ENCODE measurements around the gene CPNE6.

Gene CPNE6

DNA sequence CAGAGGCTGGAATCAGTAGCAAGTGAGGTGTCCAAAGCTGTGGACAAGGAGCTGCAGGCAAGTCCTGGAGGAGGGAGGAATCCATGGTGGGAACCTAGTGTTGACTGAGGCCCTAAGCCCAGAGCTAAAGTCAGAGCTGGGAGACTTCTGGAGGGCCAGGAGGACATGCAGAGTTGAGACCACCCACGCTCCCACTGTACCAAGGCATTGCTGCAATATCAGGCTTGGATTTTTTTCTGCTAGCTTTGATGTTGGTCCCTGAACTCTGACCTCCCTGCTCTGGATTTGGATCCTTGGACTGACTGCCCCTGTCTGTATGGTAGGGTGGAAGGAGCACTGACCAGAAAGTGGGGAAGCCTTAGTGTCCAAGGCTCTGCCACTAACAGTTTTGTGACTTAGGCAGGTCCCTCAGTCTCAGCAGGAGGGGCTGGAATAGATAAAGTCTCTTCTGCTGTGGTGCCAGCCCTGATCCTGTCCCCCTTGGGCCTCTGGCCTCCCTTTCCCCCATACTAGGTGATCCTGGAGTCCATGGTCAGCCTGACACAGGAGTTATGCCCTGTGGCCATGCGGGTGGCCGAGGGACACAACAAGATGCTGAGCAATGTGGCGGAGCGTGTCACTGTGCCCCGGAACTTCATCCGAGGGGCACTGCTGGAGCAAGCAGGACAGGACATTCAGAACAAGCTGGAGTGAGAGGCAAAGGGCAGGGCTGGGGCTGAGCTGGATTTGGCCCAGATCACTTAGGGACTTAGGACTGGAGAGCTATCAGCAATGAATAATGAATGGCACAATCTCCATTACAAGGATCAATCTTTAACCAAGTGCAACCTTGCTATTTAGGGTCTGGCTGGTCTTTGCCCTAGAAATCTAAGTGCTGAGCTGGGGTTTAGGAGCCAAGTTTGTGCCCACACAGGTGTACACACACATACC is 10.1 kb upstream of the CPNE6 start:
- WGBS, 2 experiments = 93 to 96% methylated on average over 7 of the region's 7 CpGs
- no peaks in the 10 kb centered on the region for H3K36me3 ChIP-seq (ENCODE audit: control insufficient read depth, insufficient read depth, low read length)
- H3K4me3 ChIP-seq (ENCODE audit: insufficient read depth, low read depth, low read length) = no peak overlapping the region
- no peaks in the 10 kb centered on the region for H3K9me3 ChIP-seq (ENCODE audit: control insufficient read depth, low read length)
- H3K27ac ChIP-seq (ENCODE audit: insufficient read depth, low read depth, low read length, poor library complexity, severe bottlenecking) = no peak overlapping the region
- H3K4me1 ChIP-seq (ENCODE audit: control insufficient read depth, insufficient read depth, low read length) = peaks cover 5% of the 10 kb centered on the region
- H3K27me3 ChIP-seq (ENCODE audit: control insufficient read depth, insufficient read depth, low read length, poor library complexity, severe bottlenecking) = no peaks in the 10 kb centered on the region

DNA sequence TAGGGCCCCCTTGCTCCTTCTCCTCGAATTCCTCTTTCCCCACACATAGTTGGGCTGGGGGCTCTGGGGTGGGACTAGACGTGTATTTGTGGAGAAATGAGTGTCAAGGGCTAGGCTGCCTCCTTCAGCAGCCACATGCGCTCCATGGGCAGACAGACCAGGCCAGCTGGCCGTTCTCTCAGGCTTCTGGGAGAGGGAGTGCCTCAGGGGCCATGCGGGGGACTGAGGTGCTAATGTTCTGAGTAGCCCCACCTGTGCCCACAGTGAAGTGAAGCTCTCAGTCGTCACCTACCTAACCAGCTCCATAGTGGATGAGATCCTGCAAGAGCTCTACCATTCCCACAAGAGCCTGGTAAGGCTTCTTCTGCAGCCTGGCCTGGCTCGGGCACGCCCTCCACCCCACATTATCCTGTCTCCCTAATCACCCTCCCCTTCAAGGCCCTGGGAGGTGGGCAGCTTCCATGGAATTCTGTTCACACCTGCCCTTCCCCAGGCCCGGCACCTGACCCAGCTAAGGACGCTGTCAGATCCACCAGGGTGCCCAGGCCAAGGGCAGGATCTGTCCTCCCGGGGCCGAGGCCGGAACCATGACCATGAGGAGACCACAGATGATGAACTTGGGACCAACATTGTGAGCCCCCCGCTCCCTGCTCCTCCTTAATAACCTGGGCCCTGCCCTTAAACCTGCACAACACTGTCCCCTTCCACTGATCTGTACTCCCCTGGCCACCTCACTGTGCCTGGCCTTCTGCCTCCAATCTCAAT is 9.0 kb upstream of the CPNE6 start:
- 89 to 93% methylated on average over 14 of the region's 14 CpGs for WGBS, 2 experiments

DNA sequence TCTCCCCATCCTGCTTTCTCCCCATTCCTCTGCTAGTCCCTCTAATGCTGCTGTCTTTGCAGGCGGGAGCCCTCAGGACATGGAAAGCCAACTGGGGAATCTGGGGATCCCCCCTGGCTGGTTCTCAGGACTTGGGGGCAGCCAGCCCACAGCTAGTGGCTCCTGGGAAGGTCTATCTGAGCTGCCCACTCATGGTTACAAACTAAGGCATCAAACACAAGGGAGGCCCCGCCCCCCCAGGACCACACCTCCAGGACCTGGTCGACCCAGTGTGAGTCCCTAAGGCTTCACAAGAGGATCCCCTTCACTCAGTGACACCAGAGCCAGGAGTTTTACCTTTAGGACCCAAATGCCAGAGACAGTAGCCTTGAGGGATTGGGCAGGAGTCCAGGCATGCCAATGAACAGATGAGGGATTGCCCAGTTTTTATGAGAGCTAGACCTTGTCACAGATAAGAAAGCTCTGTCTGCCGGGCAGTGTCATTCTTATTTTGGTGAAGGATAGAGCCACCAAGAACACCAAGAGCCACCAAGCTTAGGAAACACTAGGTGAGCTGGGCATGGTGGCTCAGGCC is 8.0 kb upstream of the CPNE6 start:
- Histone ChIP-seq H3K9me3 (ENCODE audit: control insufficient read depth, low read length) (no peaks in the 10 kb centered on the region), H3K27me3 (ENCODE audit: control insufficient read depth, insufficient read depth, low read length, poor library complexity, severe bottlenecking) (no peaks in the 10 kb centered on the region), H3K36me3 (ENCODE audit: control insufficient read depth, insufficient read depth, low read length) (no peaks in the 10 kb centered on the region), H3K27ac (ENCODE audit: insufficient read depth, low read depth, low read length, poor library complexity, severe bottlenecking) (no peak overlapping the region), H3K4me3 (ENCODE audit: insufficient read depth, low read depth, low read length) (no peak overlapping the region), H3K4me1 (ENCODE audit: control insufficient read depth, insufficient read depth, low read length) (peaks cover 5% of the 10 kb centered on the region)
- WGBS, 2 experiments = 81 to 90% methylated on average over 4 of the region's 4 CpGs

More for the DNA sequence above, 9.0 kb upstream of the CPNE6 start:
- H3K27me3 ChIP-seq (ENCODE audit: control insufficient read depth, insufficient read depth, low read length, poor library complexity, severe bottlenecking) = no peaks in the 10 kb centered on the region
- no peak overlapping the region for H3K4me3 ChIP-seq (ENCODE audit: insufficient read depth, low read depth, low read length)
- no peaks in the 10 kb centered on the region for H3K9me3 ChIP-seq (ENCODE audit: control insufficient read depth, low read length)
- no peak overlapping the region for H3K27ac ChIP-seq (ENCODE audit: insufficient read depth, low read depth, low read length, poor library complexity, severe bottlenecking)
- peaks cover 5% of the 10 kb centered on the region for H3K4me1 ChIP-seq (ENCODE audit: control insufficient read depth, insufficient read depth, low read length)
- H3K36me3 ChIP-seq (ENCODE audit: control insufficient read depth, insufficient read depth, low read length) = no peaks in the 10 kb centered on the region

DNA sequence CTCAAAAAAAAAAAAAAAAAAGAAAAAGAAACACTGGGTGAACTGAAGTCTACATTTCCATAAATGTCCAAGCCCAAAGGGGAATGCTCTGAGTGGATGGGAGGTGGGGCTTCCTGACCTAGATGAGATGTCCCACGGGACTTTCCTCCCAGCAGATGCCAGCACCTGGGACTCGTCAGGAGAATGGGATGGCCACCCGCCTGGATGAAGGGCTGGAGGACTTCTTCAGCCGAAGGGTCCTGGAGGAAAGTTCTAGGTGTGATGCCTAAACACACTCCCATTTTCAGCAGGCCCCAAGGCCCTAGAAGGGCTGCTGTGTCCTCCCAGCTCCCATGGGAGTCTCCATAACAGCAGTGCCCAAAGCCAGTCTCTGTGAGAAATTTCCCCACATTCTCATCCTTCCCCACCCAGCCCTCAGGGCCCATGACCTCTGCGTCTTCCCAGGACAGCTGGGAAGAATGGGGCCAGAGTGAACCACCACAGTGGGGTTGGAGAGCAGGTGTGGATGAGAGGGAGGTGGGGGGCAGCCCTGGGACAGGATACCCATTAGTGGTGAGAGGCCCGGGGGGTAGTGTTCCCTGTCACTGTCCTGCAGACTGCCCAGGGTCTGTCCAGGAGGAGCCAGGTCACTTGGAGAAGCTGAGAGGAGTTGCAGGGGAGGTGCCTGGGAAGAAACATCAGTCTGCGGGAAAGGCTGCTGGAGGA is 7.1 kb upstream of the CPNE6 start:
- Histone ChIP-seq H3K36me3 (ENCODE audit: control insufficient read depth, insufficient read depth, low read length) (no peaks in the 10 kb centered on the region), H3K4me3 (ENCODE audit: insufficient read depth, low read depth, low read length) (no peak overlapping the region), H3K27ac (ENCODE audit: insufficient read depth, low read depth, low read length, poor library complexity, severe bottlenecking) (no peak overlapping the region), H3K4me1 (ENCODE audit: control insufficient read depth, insufficient read depth, low read length) (no peaks in the 10 kb centered on the region), H3K27me3 (ENCODE audit: control insufficient read depth, insufficient read depth, low read length, poor library complexity, severe bottlenecking) (no peaks in the 10 kb centered on the region), H3K9me3 (ENCODE audit: control insufficient read depth, low read length) (no peaks in the 10 kb centered on the region)
- 90 to 96% methylated on average over 7 of the region's 7 CpGs for WGBS, 2 experiments

DNA sequence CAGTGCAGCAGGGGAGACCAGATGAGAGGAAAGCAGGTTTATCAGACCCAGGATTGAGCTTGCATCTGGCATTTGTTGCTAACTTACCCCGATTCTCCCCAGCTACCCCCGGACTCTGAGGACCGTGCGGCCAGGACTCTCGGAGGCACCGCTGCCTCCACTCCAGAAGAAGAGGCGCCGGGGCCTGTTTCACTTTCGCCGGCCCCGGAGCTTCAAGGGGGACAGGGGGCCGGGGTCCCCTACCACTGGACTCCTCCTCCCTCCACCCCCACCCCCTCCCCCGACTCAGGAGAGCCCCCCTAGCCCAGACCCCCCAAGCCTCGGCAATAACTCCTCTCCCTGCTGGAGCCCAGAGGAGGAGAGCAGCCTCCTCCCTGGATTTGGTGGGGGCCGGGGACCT is 6.5 kb upstream of the CPNE6 start:
- no peak overlapping the region for H3K4me3 ChIP-seq (ENCODE audit: insufficient read depth, low read depth, low read length)
- H3K36me3 ChIP-seq (ENCODE audit: control insufficient read depth, insufficient read depth, low read length) = no peaks in the 10 kb centered on the region
- 92 to 93% methylated on average over 12 to 14 of the region's 15 CpGs for WGBS, 2 experiments
- H3K27ac ChIP-seq (ENCODE audit: insufficient read depth, low read depth, low read length, poor library complexity, severe bottlenecking) = no peak overlapping the region
- no peaks in the 10 kb centered on the region for H3K4me1 ChIP-seq (ENCODE audit: control insufficient read depth, insufficient read depth, low read length)
- no peaks in the 10 kb centered on the region for H3K27me3 ChIP-seq (ENCODE audit: control insufficient read depth, insufficient read depth, low read length, poor library complexity, severe bottlenecking)
- no peaks in the 10 kb centered on the region for H3K9me3 ChIP-seq (ENCODE audit: control insufficient read depth, low read length)

DNA sequence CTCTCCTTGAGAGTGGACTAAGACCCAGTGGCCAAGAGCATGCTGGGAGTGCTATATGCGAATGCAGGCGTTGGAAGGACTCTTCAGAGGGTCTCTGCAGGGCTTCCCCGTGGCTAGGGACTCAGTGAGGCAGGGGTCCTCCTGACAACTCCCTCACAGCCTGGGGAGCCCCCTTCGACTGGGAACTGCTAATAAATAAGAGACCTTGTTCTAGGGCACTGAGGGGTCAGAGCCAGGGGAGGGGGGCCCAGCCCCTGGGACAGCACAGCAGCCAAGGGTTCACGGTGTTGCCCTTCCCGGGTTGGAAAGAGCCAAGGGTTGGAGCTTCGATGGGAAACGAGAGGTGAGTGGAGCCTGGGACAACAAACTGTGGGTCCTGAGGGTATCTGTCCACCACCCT is 6.0 kb upstream of the CPNE6 start:
- H3K27ac ChIP-seq (ENCODE audit: insufficient read depth, low read depth, low read length, poor library complexity, severe bottlenecking) = no peak overlapping the region

DNA sequence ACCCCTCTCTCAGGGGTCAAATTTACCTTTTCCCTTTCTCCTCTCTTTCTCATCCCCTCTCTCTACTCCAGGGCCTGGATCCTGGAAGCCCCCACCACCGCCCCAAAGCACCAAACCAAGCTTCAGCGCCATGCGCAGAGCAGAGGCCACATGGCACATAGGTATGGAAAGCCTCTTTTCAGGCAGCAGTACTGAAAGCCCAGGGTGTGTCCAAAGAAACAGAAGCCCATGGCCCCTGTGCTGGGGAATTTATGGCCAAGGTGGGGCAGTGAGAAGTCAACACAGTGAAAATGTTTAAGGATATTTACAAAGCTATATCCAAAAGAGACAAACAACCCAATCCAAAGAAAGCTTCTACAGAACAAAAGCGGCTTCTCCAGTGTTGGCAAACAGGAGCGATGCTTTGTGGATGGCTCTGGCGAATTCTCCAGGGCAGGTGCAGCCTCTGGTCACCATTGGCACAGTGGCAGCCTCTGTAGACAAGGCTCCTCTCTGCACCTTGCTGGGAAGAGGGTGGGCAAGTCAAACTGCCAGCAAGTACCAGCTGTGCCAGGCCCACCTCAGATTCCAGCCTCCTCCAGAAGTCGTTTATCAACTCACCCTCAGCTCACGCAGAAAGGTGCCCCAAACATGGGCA is 4.7 kb upstream of the CPNE6 start:
- Histone ChIP-seq H3K27ac (ENCODE audit: insufficient read depth, low read depth, low read length, poor library complexity, severe bottlenecking) (no peak overlapping the region), H3K9me3 (ENCODE audit: control insufficient read depth, low read length) (no peaks in the 10 kb centered on the region), H3K4me3 (ENCODE audit: insufficient read depth, low read depth, low read length) (no peak overlapping the region), H3K27me3 (ENCODE audit: control insufficient read depth, insufficient read depth, low read length, poor library complexity, severe bottlenecking) (no peaks in the 10 kb centered on the region), H3K36me3 (ENCODE audit: control insufficient read depth, insufficient read depth, low read length) (no peaks in the 10 kb centered on the region), H3K4me1 (ENCODE audit: control insufficient read depth, insufficient read depth, low read length) (no peaks in the 10 kb centered on the region)
- 90 to 92% methylated on average over 8 of the region's 8 CpGs for WGBS, 2 experiments

More for the DNA sequence above, 6.0 kb upstream of the CPNE6 start:
- 86 to 87% methylated on average over 8 of the region's 8 CpGs for WGBS, 2 experiments
- Histone ChIP-seq H3K4me1 (ENCODE audit: control insufficient read depth, insufficient read depth, low read length) (no peaks in the 10 kb centered on the region), H3K9me3 (ENCODE audit: control insufficient read depth, low read length) (no peaks in the 10 kb centered on the region), H3K36me3 (ENCODE audit: control insufficient read depth, insufficient read depth, low read length) (no peaks in the 10 kb centered on the region), H3K27me3 (ENCODE audit: control insufficient read depth, insufficient read depth, low read length, poor library complexity, severe bottlenecking) (no peaks in the 10 kb centered on the region), H3K4me3 (ENCODE audit: insufficient read depth, low read depth, low read length) (no peak overlapping the region)

DNA sequence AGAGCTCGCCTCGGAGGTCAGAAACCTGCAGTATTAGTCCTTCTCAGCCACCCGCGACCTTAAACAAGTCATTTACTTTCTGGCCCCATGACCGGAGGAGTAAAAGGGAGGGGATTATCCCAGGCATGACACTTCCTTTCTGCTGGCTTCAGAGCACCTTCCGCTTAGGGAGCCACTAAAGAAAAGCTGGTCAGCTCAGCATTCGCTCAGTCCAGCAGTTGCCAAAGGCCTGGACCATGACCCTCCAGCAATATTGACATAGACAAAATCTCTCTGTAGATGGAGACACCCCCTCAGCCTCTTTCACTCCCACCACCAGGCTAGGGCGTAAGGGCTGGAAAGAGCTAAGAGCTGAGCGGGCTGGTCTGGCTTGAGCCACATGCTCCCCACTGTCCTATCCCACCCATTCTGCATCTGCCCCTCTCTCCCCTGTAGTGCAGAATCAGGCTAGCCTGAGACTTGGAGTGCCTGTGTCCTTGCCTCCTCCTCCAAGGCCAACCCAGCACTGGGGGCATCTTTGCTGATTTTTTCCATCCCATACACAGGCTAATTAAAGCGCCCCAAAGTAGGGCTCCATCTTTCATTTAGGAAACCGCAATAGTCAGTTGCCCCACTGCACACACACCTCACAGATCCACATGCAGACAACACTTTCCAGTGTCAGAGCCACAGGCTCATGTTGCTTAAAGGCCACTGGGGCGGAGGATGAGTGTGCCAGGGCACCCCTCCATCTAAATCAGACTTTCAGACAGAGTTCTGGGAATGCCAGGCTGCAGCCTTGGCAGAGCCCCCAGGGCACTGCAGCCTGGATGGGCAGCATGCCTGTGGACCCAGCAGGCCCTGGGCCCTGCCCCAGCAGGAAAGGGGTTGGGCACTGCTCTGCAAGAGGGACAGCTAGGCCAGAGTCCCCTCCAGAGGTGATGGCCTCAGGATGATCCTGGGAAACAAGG is 4.0 kb upstream of the CPNE6 start:
- Histone ChIP-seq H3K36me3 (ENCODE audit: control insufficient read depth, insufficient read depth, low read length) (no peaks in the 10 kb centered on the region), H3K27ac (ENCODE audit: insufficient read depth, low read depth, low read length, poor library complexity, severe bottlenecking) (no peak overlapping the region), H3K9me3 (ENCODE audit: control insufficient read depth, low read length) (no peaks in the 10 kb centered on the region), H3K27me3 (ENCODE audit: control insufficient read depth, insufficient read depth, low read length, poor library complexity, severe bottlenecking) (no peaks in the 10 kb centered on the region), H3K4me3 (ENCODE audit: insufficient read depth, low read depth, low read length) (no peak overlapping the region), H3K4me1 (ENCODE audit: control insufficient read depth, insufficient read depth, low read length) (no peaks in the 10 kb centered on the region)
- WGBS, 2 experiments = 87 to 90% methylated on average over 12 of the region's 12 CpGs
